Parathyroid adenoma (tissue), 2 donors: ENCODE results near the gene MAGI1.
"Not testable (repeated sequence)": the region's sequence is repeated elsewhere in the genome, so short reads cannot be mapped to it uniquely, and the experiment has no call there.

Source experiments
- H2AFZ ChIP-seq: fragments of 300-600 bp; sonication (generic); one replicate; pipeline ENCODE4 v1.7.0; 2017; ENCODE audit warnings: antibody characterized with exemption, mild to moderate bottlenecking
- H3K27ac ChIP-seq: fragments of 300-600 bp; sonication (generic); one replicate; pipeline ENCODE4 v1.7.0; 2017
- H3K27me3 ChIP-seq: fragments of 300-600 bp; sonication (generic); one replicate; pipeline ENCODE4 v1.7.0; 2017; ENCODE audit warnings: low read length; ENCODE audit not compliant: control insufficient read depth, insufficient read depth
- H3K36me3 ChIP-seq: fragments of 300-600 bp; sonication (generic); one replicate; pipeline ENCODE4 v1.7.0; 2017; ENCODE audit warnings: low read length; ENCODE audit not compliant: control insufficient read depth, insufficient read depth
- H3K4me1 ChIP-seq: fragments of 300-600 bp; sonication (generic); one replicate; pipeline ENCODE4 v1.7.0; 2017; ENCODE audit warnings: control low read depth
- H3K4me2 ChIP-seq: fragments of 300-600 bp; sonication (generic); one replicate; pipeline ENCODE4 v1.7.0; 2017; ENCODE audit warnings: low read length
- H3K4me3 ChIP-seq: fragments of 300-600 bp; sonication (generic); one replicate; pipeline ENCODE4 v1.7.0; 2017; ENCODE audit warnings: low read depth, low read length
- H3K79me2 ChIP-seq: fragments of 300-600 bp; sonication (generic); one replicate; pipeline ENCODE4 v1.7.0; 2017; ENCODE audit warnings: control low read depth
- H3K9ac ChIP-seq: fragments of 300-600 bp; sonication (generic); one replicate; pipeline ENCODE4 v1.7.0; 2017; ENCODE audit warnings: mild to moderate bottlenecking
- H3K9me3 ChIP-seq: fragments of 300-600 bp; sonication (generic); one replicate; pipeline ENCODE4 v1.7.0; 2017; ENCODE audit warnings: low read length; ENCODE audit not compliant: control insufficient read depth
- CTCF ChIP-seq: fragments of 300-600 bp; sonication (generic); IDR thresholded peaks from one replicate; pipeline ENCODE4 v1.7.0; 2017; ENCODE audit warnings: antibody characterized with exemption, mild to moderate bottlenecking
- donor health status: primary hyperparathyroidism.

The MAGI1 gene

GRCh38 chr3:65894679-65895453 is 143.9 kb downstream of the MAGI1 start:
- H2AFZ ChIP-seq = no peak overlapping the region
- H3K79me2 ChIP-seq = peaks cover 4% of the 10 kb centered on the region
- H3K27ac ChIP-seq = no peak overlapping the region
- no peaks in the 10 kb centered on the region for H3K27me3 ChIP-seq
- H3K4me1 ChIP-seq = no peaks in the 10 kb centered on the region
- TF ChIP-seq CTCF = no peak
- no peak overlapping the region for H3K4me2 ChIP-seq
- H3K9ac ChIP-seq = no peak overlapping the region
- H3K9me3 ChIP-seq = no peaks in the 10 kb centered on the region
- H3K4me3 ChIP-seq = no peak overlapping the region
- no peaks in the 10 kb centered on the region for H3K36me3 ChIP-seq

DNA sequence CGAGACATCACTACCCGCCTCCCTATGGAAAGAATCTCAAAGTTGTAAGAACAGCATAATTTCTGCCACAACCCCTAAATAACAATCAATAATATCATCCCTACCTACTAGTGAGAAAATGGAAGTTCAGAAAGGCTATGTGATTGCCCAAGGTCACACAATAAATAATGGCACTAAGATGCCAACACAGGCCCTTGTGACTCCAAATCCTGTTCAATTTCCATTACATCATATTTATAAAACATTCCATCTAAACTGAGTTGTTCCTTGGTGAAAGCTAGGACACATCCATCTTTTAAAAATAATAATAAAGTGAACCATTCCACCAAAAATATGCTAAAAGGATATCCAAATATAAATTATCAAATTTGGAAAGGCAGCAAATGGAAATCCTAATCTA is 144.6 kb downstream of the MAGI1 start:
- Histone ChIP-seq H3K9ac (no peak overlapping the region), H3K27ac (no peak overlapping the region), H3K36me3 (no peaks in the 10 kb centered on the region), H3K27me3 (no peaks in the 10 kb centered on the region), H3K4me1 (no peaks in the 10 kb centered on the region), H3K79me2 (peaks cover 4% of the 10 kb centered on the region), H3K9me3 (no peaks in the 10 kb centered on the region), H3K4me2 (no peak overlapping the region), H3K4me3 (no peak overlapping the region), H2AFZ (no peak overlapping the region)
- TF ChIP-seq CTCF = no peak

DNA sequence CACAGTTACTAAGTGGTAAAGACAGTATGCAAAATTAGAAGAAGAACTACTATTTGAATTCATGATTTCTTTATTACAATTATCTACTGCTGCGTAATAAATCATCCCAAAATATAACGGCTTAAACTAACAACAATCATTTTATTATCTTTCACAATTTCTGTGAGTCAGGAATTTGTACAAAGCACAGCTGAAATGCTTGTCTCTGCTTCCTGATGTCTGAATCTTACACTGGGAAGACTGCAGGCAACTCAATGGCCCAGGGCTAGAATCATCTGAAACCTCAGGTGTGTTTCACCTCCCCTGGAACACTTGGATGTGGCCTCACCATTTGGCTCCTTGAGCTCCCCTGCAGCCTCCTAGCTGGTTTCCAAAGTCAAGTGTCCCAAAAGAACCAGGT is 145.1 kb downstream of the MAGI1 start:
- TF ChIP-seq CTCF = no peak
- no peaks in the 10 kb centered on the region for H3K9me3 ChIP-seq
- no peak overlapping the region for H3K4me2 ChIP-seq
- no peaks in the 10 kb centered on the region for H3K36me3 ChIP-seq
- H3K4me1 ChIP-seq = no peaks in the 10 kb centered on the region
- H3K9ac ChIP-seq = no peak overlapping the region
- no peak overlapping the region for H3K27ac ChIP-seq
- H3K79me2 ChIP-seq = peaks cover 4% of the 10 kb centered on the region
- no peak overlapping the region for H2AFZ ChIP-seq
- no peak overlapping the region for H3K4me3 ChIP-seq
- H3K27me3 ChIP-seq = no peaks in the 10 kb centered on the region

- not testable (repeated sequence) for H2AFZ ChIP-seq, H3K36me3 ChIP-seq, H3K4me3 ChIP-seq, H3K27me3 ChIP-seq, H3K9ac ChIP-seq, H3K4me1 ChIP-seq, H3K4me2 ChIP-seq, H3K27ac ChIP-seq, H3K79me2 ChIP-seq, H3K9me3 ChIP-seq
These were observed 147.2 kb downstream of the MAGI1 start for GRCh38 chr3:65891477-65891876.

DNA sequence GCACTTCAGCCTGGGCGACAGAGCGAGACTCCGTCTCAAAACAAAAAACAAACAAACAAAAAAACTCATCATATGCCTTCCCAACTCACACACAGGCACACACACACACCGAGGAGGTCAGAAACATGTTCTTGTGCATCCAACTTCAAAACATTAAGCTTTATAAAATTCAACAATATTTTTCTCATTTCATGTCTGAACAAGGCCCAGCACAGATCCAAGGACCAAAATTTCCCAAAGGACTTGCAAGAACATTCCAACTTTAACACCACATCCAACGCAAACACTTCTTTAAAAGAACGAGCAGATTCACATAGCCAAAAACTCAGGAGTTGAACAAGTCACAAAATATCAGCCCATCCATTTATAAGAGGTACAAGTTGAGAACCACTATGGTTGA is 148.4 kb downstream of the MAGI1 start:
- no peak overlapping the region for H3K4me2 ChIP-seq
- no peak overlapping the region for H3K9ac ChIP-seq
- H3K79me2 ChIP-seq = peaks cover 6% of the 10 kb centered on the region
- TF ChIP-seq CTCF = no peak
- H3K4me3 ChIP-seq = no peak overlapping the region
- H3K36me3 ChIP-seq = no peaks in the 10 kb centered on the region
- no peak overlapping the region for H2AFZ ChIP-seq
- no peaks in the 10 kb centered on the region for H3K9me3 ChIP-seq
- H3K4me1 ChIP-seq = no peaks in the 10 kb centered on the region
- no peak overlapping the region for H3K27ac ChIP-seq
- no peaks in the 10 kb centered on the region for H3K27me3 ChIP-seq
